Measurements from ENCODE around the gene PINK1. TPM values are rescaled to one million over a fixed set of nuclear protein-coding genes. Genes with fewer than 3 reads are reported as not detected.
"Not testable (repeated sequence)": the region's sequence is repeated elsewhere in the genome, so short reads cannot be mapped to it uniquely, and the experiment has no call there.

The PINK1 gene
- total RNA-seq, 1 experiment from 2014 or later, result 48.6 TPM

- H3K27me3 ChIP-seq (ENCODE audit: insufficient read depth, low read depth), result no peaks in the 10 kb centered on the region
- no peaks in the 10 kb centered on the region for H3K79me2 ChIP-seq (ENCODE audit: low read depth)
- BruUV-seq (replicated peaks), result no TSS peak
- no peak overlapping the region for H3K4me3 ChIP-seq
- H3K4me1 ChIP-seq (replicated peaks; ENCODE audit: insufficient read depth), result no peaks in the 10 kb centered on the region
- POLR2A ChIA-PET (ENCODE audit: unreplicated experiment), result no interaction called here
- no peaks in the 10 kb centered on the region for H3F3A ChIP-seq (ENCODE audit: insufficient read depth, low read depth)
- intact Hi-C loops (cut with micrococcal nuclease; ENCODE audit: unreplicated experiment), result no loop called here
- no peak for DNase-seq
- no peaks in the 10 kb centered on the region for H3K9me3 ChIP-seq (ENCODE audit: insufficient read depth, low read depth)
- no peak overlapping the region for H3K27ac ChIP-seq
- H3K36me3 ChIP-seq (ENCODE audit: low read depth), result no peaks in the 10 kb centered on the region
- H2AFZ ChIP-seq, result no peak overlapping the region
- H3K4me2 ChIP-seq, result no peak overlapping the region
- no peaks in the 10 kb centered on the region for H4K20me1 ChIP-seq (ENCODE audit: insufficient read depth)
- H3K9me2 ChIP-seq (ENCODE audit: insufficient read depth), result no peaks in the 10 kb centered on the region
- CTCF ChIA-PET, result no interaction called here
- TF ChIP-seq CTCF (conservative IDR thresholded peaks at IDR 0.05) (no peak), EZH2 (IDR thresholded peaks at IDR 0.05; ENCODE audit: low read depth) (no peak)
Measured at GRCh38 chr1:20670936-20671335, 37.7 kb downstream of the PINK1 start.

GRCh38 chr1:20672265-20672632 lies 39.0 kb downstream of the PINK1 start:
- no peaks in the 10 kb centered on the region for H3K79me2 ChIP-seq (ENCODE audit: low read depth)
- TF ChIP-seq EZH2 (IDR thresholded peaks at IDR 0.05; ENCODE audit: low read depth) (no peak), CTCF (conservative IDR thresholded peaks at IDR 0.05) (no peak)
- H3K4me2 ChIP-seq, result no peak overlapping the region
- no peak for DNase-seq
- intact Hi-C loops (cut with micrococcal nuclease; ENCODE audit: unreplicated experiment), result no loop called here
- BruUV-seq (replicated peaks), result no TSS peak
- no peak overlapping the region for H2AFZ ChIP-seq
- no peaks in the 10 kb centered on the region for H4K20me1 ChIP-seq (ENCODE audit: insufficient read depth)
- no peaks in the 10 kb centered on the region for H3K36me3 ChIP-seq (ENCODE audit: low read depth)
- no peaks in the 10 kb centered on the region for H3K9me2 ChIP-seq (ENCODE audit: insufficient read depth)
- ChIA-PET CTCF (no interaction called here), POLR2A (ENCODE audit: unreplicated experiment) (no interaction called here)
- no peaks in the 10 kb centered on the region for H3K27me3 ChIP-seq (ENCODE audit: insufficient read depth, low read depth)
- H3K4me3 ChIP-seq, result no peak overlapping the region
- no peaks in the 10 kb centered on the region for H3F3A ChIP-seq (ENCODE audit: insufficient read depth, low read depth)
- H3K27ac ChIP-seq, result no peak overlapping the region
- H3K9me3 ChIP-seq (ENCODE audit: insufficient read depth, low read depth), result no peaks in the 10 kb centered on the region
- no peaks in the 10 kb centered on the region for H3K4me1 ChIP-seq (replicated peaks; ENCODE audit: insufficient read depth)

GRCh38 chr1:20673626-20674025 lies 40.4 kb downstream of the PINK1 start:
- H3F3A ChIP-seq (ENCODE audit: insufficient read depth, low read depth); H3K4me2 ChIP-seq; POLR2A ChIA-PET (ENCODE audit: unreplicated experiment): not testable (repeated sequence)

GRCh38 chr1:20678599-20678998 lies 45.3 kb downstream of the PINK1 start:
- TF ChIP-seq EZH2 (IDR thresholded peaks at IDR 0.05; ENCODE audit: low read depth) (no peak), CTCF (conservative IDR thresholded peaks at IDR 0.05) (no peak)
- CTCF ChIA-PET, result no interaction called here
- DNase-seq, result no peak
- Histone ChIP-seq H3K27me3 (ENCODE audit: insufficient read depth, low read depth) (no peaks in the 10 kb centered on the region), H3K79me2 (ENCODE audit: low read depth) (no peaks in the 10 kb centered on the region), H3K4me1 (replicated peaks; ENCODE audit: insufficient read depth) (no peaks in the 10 kb centered on the region), H3K9me3 (ENCODE audit: insufficient read depth, low read depth) (no peaks in the 10 kb centered on the region), H3K27ac (no peak overlapping the region), H3K9me2 (ENCODE audit: insufficient read depth) (no peaks in the 10 kb centered on the region), H4K20me1 (ENCODE audit: insufficient read depth) (no peaks in the 10 kb centered on the region), H3K4me2 (no peak overlapping the region), H3K4me3 (no peak overlapping the region), H3F3A (ENCODE audit: insufficient read depth, low read depth) (no peaks in the 10 kb centered on the region), H3K36me3 (ENCODE audit: low read depth) (no peaks in the 10 kb centered on the region), H2AFZ (no peak overlapping the region)
- no TSS peak for BruUV-seq (replicated peaks)
- POLR2A ChIA-PET (ENCODE audit: unreplicated experiment), result no interaction called here
- intact Hi-C loops (cut with micrococcal nuclease; ENCODE audit: unreplicated experiment), result no loop called here

More at GRCh38 chr1:20673626-20674025, 40.4 kb downstream of the PINK1 start:
- H3K4me1 ChIP-seq (replicated peaks; ENCODE audit: insufficient read depth); H3K4me3 ChIP-seq; H3K9me3 ChIP-seq (ENCODE audit: insufficient read depth, low read depth); BruUV-seq (replicated peaks); H3K27me3 ChIP-seq (ENCODE audit: insufficient read depth, low read depth); DNase-seq; H3K27ac ChIP-seq; H3K36me3 ChIP-seq (ENCODE audit: low read depth); CTCF ChIA-PET; H3K79me2 ChIP-seq (ENCODE audit: low read depth); H3K9me2 ChIP-seq (ENCODE audit: insufficient read depth); H4K20me1 ChIP-seq (ENCODE audit: insufficient read depth); intact Hi-C loops (cut with micrococcal nuclease; ENCODE audit: unreplicated experiment); H2AFZ ChIP-seq: not testable (repeated sequence)
